Activated CD8-positive, alpha-beta T cell treated with anti-CD3 and anti-CD28 coated beads for 36 hours (primary cell): ENCODE data around the gene CCL1. TPM values are rescaled to one million over a fixed set of nuclear protein-coding genes. Genes with fewer than 3 reads are reported as not detected.
A peak's percentile ranks its signal among the peaks of the same experiment; 100 is the strongest.

Source experiments
- ATAC-seq: fragments of 200-7000 bp; cut with Tn5 transposase; one replicate; pipeline ENCODE4 v1.10.0; 2021; ENCODE audit warnings: mild to moderate bottlenecking, moderate library complexity
- CTCF ChIA-PET: fragments of 350-600 bp; sonication (Branson Sonifier 250); formaldehyde crosslinking; loops from one replicate; lab custom pipeline; 2021; ENCODE audit warnings: antibody characterized with exemption; lab: Charles Lee
- POLR2A ChIA-PET: fragments of 350-600 bp; sonication (Branson Sonifier 250); formaldehyde crosslinking; loops from one replicate; lab custom pipeline; 2021; ENCODE audit warnings: antibody characterized with exemption; lab: Charles Lee
- DNase-seq: peaks from one replicate; pipeline ENCODE4 v3.0.0-alpha.2; 2020
- H3K27ac Mint-ChIP-seq: one replicate; pipeline ENCODE4 v1.8.0; 2021; ENCODE audit warnings: mild to moderate bottlenecking, mixed read lengths
- H3K27me3 Mint-ChIP-seq: one replicate; pipeline ENCODE4 v1.8.0; 2021; ENCODE audit warnings: mixed read lengths
- H3K36me3 Mint-ChIP-seq: one replicate; pipeline ENCODE4 v1.8.0; 2021; ENCODE audit warnings: low read depth, mixed read lengths
- H3K4me1 Mint-ChIP-seq: one replicate; pipeline ENCODE4 v1.8.0; 2021; ENCODE audit warnings: low read depth, mixed read lengths
- H3K4me3 Mint-ChIP-seq: one replicate; pipeline ENCODE4 v1.8.0; 2021; ENCODE audit warnings: mild to moderate bottlenecking, moderate library complexity, mixed read lengths
- H3K9me3 Mint-ChIP-seq: one replicate; pipeline ENCODE4 v1.8.0; 2021; ENCODE audit warnings: mixed read lengths
- intact Hi-C: fragments of 100-400 bp; cut with micrococcal nuclease; formaldehyde crosslinking; loops from one replicate; pipeline ENCODE4 v1.10.0; 2022
- total RNA-seq, 2 experiments: library from RNA; stranded (reverse); gene quantifications; one replicate each; pipeline ENCODE4 v1.2.3, GENCODE V29; 2021
- TF ChIP-seq, protein P1 (sequence below): fragments of 200-600 bp; IDR thresholded peaks from one replicate; pipeline ENCODE4 v1.8.0; 2022; ENCODE audit warnings: antibody characterized with exemption, mild to moderate bottlenecking

The CCL1 gene
- total RNA-seq, 2 experiments from 2014 or later: not detected

- no peak overlapping the region for H3K4me3 Mint-ChIP-seq
Observed at GRCh38 chr17:34389126-34389750, 26.2 kb upstream of the CCL1 start.

DNA sequence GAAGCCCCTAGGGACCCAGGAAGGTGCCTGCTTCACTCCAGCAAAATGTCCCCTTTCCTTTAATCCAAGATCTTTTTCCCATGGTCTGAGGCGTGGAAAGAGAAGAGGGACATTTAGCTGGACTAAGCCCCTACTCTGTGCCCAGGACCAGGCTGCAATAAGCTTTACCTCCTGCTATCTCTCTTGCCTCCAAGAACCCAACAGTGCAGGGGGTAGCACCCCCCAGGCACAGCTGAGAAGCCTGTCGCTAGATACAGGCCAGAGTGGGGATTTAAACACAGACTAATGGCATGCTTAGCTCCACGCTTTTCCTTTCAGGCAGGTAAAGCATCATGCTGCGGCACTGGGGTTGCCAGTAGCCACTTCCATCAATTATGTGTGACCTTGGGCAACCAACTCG is 24.5 kb upstream of the CCL1 start:
- ChIA-PET POLR2A (interaction anchor here (0.6 kb wide), 1 partner anchor 187 kb away, joined by 3 read pairs; no protein-coding TSS in a partner anchor), CTCF (interaction anchor here (1.6 to 1.7 kb wide), 2 partner anchors 9 to 26 kb away, joined by 4 to 8 read pairs; no protein-coding TSS in a partner anchor)
- Mint-ChIP-seq H3K36me3 (no peaks in the 10 kb centered on the region), H3K9me3 (no peaks in the 10 kb centered on the region), H3K27ac (no peak overlapping the region), H3K4me3 (no peak overlapping the region), H3K4me1 (peaks cover 24% of the 10 kb centered on the region), H3K27me3 (peaks cover 16% of the 10 kb centered on the region)
- DNase-seq (no peak), ATAC-seq (no peak)
- intact Hi-C loops: no loop called here
- TF ChIP-seq, protein P1, sequence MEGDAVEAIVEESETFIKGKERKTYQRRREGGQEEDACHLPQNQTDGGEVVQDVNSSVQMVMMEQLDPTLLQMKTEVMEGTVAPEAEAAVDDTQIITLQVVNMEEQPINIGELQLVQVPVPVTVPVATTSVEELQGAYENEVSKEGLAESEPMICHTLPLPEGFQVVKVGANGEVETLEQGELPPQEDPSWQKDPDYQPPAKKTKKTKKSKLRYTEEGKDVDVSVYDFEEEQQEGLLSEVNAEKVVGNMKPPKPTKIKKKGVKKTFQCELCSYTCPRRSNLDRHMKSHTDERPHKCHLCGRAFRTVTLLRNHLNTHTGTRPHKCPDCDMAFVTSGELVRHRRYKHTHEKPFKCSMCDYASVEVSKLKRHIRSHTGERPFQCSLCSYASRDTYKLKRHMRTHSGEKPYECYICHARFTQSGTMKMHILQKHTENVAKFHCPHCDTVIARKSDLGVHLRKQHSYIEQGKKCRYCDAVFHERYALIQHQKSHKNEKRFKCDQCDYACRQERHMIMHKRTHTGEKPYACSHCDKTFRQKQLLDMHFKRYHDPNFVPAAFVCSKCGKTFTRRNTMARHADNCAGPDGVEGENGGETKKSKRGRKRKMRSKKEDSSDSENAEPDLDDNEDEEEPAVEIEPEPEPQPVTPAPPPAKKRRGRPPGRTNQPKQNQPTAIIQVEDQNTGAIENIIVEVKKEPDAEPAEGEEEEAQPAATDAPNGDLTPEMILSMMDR: no peak

More at GRCh38 chr17:34389126-34389750, 26.2 kb upstream of the CCL1 start:
- intact Hi-C loops: no loop called here
- Mint-ChIP-seq H3K4me1 (peaks cover 15% of the 10 kb centered on the region), H3K27me3 (peaks cover 12% of the 10 kb centered on the region), H3K36me3 (no peaks in the 10 kb centered on the region), H3K27ac (no peak overlapping the region), H3K9me3 (no peaks in the 10 kb centered on the region)
- ChIA-PET POLR2A (no interaction called here), CTCF (interaction anchor here (0.6 to 4.5 kb wide), 4 partner anchors 12 to 189 kb away, joined by 3 to 16 read pairs (median 4); partner anchors contain the start of gene CCL1)
- ATAC-seq: peak; percentile 61
- TF ChIP-seq, protein P1: no peak
- DNase-seq: peak; percentile 21

- H3K4me3 Mint-ChIP-seq: no peak overlapping the region
- intact Hi-C loops: no loop called here
- no peaks in the 10 kb centered on the region for H3K9me3 Mint-ChIP-seq
- ATAC-seq (no peak), DNase-seq (peak; percentile 26)
- no peaks in the 10 kb centered on the region for H3K36me3 Mint-ChIP-seq
- TF ChIP-seq, protein P1: no peak
- H3K27me3 Mint-ChIP-seq: peaks cover 16% of the 10 kb centered on the region
- ChIA-PET POLR2A (interaction anchor here (0.6 kb wide), 1 partner anchor 186 kb away, joined by 3 read pairs; no protein-coding TSS in a partner anchor), CTCF (interaction anchor here (0.6 to 1.7 kb wide), 3 partner anchors 10 to 25 kb away, joined by 3 to 8 read pairs (median 4); no protein-coding TSS in a partner anchor)
- peak overlapping the region; percentile 58 for H3K27ac Mint-ChIP-seq
- peaks cover 28% of the 10 kb centered on the region for H3K4me1 Mint-ChIP-seq
Observed at GRCh38 chr17:34386697-34387550, 23.9 kb upstream of the CCL1 start.

DNA sequence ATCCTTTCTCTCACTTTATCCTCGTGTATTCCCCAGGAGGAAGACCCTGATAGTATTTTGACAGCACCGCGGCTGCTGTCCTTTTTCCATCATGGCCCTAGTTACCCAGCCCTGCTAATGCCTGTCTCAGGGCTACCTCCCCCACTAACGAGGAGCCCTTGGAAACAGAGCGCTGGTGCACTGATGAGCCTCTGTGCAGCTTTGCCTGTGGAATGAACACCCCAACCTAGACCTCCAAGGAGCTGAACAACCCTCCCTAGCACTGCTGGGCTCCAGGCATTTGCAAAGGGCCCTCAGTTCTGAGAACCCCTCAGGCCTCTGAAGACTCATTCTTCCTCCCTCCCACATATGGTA is 23.3 kb upstream of the CCL1 start:
- TF ChIP-seq, protein P1: no peak
- H3K27me3 Mint-ChIP-seq: peaks cover 17% of the 10 kb centered on the region
- ATAC-seq (no peak), DNase-seq (no peak)
- H3K4me3 Mint-ChIP-seq: no peak overlapping the region
- no peaks in the 10 kb centered on the region for H3K36me3 Mint-ChIP-seq
- no peaks in the 10 kb centered on the region for H3K9me3 Mint-ChIP-seq
- POLR2A ChIA-PET: no interaction called here
- H3K4me1 Mint-ChIP-seq: peaks cover 28% of the 10 kb centered on the region
- intact Hi-C loops: no loop called here
- no peak overlapping the region for H3K27ac Mint-ChIP-seq
- CTCF ChIA-PET: interaction anchor here (0.6 to 4.8 kb wide), 3 partner anchors 11 to 25 kb away, joined by 3 to 34 read pairs (median 4); no protein-coding TSS in a partner anchor
